SIG-M5 treated with dmso at 0.1 percent for 504 hours (cell line): ENCODE results near the gene TTLL12.
"Not testable (repeated sequence)": the region's sequence is repeated elsewhere in the genome, so short reads cannot be mapped to it uniquely, and the experiment has no call there.

Source experiments
- DNase-seq: peaks from one replicate; lab custom pipeline; 2025; ENCODE audit not compliant: unreplicated experiment; lab: John Stamatoyannopoulos, UW

Gene TTLL12

GRCh38 chr22:43156413-43156812 is 30.5 kb downstream of the TTLL12 start:
- no peak for DNase-seq

DNA sequence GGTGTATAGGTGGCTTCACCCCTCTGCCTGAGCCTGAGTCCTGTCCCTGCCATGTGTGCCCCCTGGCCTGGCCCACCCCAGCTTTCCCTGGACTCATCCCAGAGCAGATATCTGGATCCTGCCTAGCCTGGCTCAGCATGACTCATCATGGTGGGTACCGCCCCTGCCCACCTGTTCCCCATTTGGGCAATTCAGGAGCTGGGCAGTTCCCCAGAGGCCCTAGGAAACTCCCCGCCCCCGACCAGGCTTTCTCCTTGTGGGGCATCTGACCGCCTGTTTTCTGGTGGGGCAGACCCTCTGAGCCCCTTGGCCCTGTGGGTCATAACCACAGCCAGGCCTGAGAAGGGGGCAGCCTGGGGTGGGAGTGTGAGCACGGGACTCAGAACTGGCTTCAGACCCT is 31.1 kb downstream of the TTLL12 start:
- DNase-seq: no peak

DNA sequence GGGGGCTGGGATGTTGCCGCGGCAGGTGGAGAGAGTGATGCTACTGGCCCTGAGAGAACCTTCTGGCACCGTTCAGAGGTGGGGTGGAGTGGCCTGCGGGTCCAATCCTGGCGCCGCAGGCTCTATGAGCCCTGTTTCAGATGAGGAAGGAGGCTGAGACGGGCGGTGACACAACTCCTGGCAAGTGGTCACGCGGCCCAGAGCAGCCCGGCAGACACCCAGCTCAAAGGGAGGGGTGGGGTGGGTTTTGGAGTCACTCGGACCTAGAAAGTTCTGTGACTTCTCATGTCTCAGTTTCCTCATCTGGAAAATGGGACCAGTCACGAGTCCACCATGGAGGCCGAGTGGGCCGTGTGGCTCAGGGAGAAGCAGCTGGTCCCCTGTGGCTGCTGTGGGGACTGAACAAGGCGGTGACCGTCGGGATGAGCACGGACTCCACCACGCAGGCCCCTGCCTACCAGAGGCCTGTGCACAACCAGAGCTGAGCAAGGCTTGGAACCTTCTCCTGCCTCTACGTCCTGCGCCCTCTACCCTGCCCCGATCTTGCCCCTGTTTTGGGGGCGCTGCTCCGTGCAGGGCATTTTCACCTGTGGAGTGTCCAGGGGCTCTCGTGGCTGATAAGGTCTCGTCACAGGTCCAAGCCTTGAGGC is 31.9 kb downstream of the TTLL12 start:
- DNase-seq: no peak

DNA sequence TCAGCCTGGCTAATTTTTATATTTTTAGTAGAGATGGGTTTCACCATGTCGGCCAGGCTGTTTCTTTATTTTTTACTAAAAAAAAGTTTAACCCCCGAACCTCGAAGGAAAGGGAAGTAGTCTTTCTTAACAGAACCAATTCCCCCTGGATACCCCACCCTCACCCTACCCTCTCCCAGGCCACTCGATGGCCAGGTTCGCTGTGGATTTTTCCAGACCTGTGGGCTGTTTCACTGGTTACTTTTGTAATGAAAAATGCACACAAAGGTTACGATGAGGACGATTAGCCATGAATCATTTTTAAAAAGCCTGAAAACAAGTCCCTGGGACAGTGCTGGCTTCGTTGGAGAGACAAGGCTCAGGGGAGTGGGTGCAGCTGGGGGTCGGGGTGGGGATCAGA is 33.0 kb downstream of the TTLL12 start:
- DNase-seq: no peak

GRCh38 chr22:43152357-43153071 is 34.4 kb downstream of the TTLL12 start:
- DNase-seq: no peak

DNA sequence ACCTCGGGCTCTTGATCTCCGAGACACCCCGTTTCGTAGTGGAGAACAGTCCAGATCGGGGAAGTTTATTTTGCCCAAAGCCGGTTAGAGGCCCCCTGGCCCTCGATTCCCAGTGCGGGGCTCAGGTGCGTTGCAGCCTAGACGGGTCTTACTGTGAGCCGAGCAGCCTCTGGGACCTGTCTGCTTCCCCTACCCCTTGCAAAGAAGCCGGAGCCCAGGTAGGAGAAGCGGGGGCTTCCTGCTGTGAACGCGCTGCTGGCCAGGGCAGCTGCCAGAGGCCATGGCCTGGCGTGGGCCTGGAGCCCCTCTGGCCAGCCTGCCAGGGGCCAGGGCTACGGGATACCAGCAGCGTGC is 35.0 kb downstream of the TTLL12 start:
- DNase-seq: no peak

DNA sequence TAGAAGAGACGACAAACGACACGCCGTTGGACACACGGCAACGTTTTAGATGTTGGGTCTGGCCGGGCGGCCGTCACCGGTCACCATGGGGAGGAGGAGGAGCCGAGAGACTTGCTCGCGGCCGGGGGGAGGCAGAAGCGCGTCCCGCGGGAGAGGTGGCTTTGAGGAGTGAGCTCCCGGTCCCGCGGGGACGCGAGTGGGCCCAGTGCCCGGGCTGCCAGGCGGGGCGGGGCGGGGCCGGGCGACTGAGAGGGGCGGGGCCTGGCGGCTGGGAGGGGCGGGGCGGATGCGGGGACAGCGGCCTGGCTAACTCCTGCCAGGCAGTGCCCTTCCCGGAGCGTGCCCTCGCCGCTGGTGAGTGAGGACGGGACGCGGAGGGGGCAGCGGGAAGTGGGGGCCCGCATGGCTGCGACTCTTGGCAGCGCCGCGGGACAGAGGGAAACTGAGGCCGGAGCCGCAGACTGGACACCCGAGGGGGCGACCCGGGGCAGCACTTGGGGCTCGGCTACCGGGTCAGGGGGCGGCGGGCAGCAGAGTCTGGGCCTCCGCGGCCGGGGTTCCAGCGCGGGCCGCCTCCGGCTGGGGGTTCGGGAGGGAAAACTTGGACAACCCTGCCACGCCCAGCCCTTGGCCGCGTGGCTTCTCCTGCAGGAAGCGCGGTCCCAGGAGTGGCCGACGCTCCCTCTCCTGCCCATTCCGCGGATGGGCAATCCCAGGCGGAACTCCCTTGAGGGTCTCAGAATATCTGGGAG is 35.5 kb downstream of the TTLL12 start, which contains the start of gene TSPO:
TSPO (plus strand) TSS at position 309 of the 752 bp plus-strand sequence. CDS start 7,680 bp downstream, outside the sequence.
- DNase-seq: no peak

GRCh38 chr22:43150731-43151206 is 36.2 kb downstream of the TTLL12 start:
- no peak for DNase-seq

DNA sequence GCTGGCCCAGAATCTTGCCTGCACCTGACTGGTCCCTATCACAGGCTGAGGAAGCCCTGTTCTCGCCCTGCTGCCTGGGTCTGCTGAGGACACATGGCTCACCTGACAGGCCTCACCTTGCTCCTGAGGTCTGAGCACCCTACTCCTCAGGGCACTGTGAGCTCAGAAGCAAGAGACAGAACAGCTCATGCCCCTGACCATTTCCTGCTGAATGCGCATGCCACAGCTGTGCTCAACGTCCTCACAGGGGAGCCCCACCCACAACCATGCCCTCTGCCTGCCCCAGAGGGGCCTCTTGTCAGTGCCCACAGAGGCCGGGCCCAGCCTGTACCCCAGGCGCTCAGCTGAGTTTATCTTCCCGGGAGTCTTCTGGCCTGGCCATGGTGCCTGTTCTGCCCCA is 38.4 kb downstream of the TTLL12 start:
- no peak for DNase-seq

DNA sequence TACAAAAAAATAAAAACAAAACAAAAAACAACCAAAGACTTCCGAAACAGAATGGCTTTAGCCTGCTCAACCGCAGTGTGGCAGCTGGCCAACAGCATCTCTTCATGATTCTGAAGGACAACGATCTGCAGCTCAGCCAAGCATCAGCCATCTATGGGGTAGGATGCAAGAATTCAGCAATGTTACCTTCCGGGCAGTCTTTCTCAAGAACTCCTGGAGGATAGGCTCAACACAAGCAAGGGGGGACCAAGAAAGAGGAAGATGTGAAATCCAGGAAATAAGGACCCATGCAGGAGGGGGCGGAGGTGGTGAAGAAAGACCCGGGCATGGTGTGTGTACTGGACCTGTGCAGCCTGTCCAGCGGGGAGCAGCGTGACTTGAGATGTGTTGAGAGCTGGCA is 39.1 kb downstream of the TTLL12 start:
- peak; percentile 84 for DNase-seq

- peak; percentile 78 for DNase-seq
These were observed 40.6 kb downstream of the TTLL12 start for GRCh38 chr22:43146332-43146731.

DNA sequence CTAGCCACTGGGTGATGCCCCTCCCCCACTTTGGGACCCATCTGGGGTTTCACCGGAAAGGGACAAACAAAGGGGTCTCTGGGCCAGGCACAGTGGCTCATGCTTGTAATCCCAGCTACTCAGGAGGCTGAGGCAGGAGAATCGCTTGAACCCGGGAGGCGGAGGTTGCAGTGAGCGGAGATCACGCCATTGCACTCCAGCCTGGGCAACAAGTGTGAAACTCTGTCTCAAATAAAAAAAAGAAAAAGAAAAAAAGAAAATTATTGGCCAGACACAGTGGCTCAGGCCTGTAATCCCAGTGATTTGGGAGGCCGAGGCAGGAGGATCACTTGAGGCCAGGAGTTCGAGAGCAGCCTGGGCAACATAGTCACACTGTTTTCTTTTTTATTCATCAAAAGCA is 41.6 kb downstream of the TTLL12 start:
- DNase-seq: not testable (repeated sequence)

DNA sequence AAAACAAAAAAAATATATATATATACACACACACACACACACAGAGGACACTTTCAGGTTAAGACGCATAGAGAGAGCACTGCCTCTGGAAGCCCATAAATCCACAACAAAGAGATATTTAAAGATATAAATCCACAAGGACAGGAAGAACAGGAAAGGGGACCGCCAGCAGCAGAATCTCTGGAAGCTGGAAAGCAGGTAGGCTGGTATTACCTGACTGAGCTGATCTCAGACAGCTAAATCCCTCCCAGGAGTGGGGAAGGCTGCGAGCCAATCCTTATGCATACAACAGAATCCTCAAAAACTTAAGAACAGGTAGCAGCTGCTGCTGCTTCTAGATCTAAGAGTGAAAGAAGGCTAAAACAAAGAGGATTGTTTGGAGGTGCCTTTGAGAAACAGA is 42.0 kb downstream of the TTLL12 start:
- DNase-seq: peak; percentile 46

DNA sequence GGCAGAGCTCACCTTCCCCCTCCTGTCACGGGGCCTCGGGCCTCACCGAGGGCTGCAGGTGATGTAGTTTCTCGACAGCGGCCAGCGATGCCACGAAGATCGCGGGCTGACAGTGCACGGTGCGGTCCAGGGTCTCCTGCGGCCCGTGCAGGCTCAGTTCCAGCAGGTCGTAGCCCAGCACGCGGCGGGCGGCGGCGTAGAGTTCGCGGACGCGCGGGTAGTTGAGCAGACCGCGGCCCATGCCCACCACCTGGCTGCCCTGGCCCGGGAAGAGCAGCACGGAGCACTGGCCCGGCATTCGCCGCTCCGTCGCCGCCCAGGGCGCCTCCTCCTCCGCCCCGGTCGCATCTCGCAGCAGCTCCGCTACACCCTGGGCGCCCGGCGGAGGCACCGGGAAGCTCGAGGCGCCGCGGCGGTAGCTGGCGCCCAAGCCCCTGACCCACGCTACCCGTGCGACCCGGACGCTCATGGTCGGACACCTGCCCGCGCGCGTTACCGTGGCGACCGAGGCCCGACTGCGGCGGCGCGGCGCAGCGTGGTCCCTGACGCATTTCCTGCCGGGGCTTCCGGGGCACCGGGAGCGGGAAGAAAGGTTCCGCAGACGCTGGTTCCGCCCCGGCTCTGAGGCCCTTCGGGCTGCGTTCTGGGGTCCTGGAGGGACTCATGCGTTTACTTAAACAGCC is 43.9 kb downstream of the TTLL12 start, which contains the start of gene MCAT:
MCAT (minus strand) TSS at position 519 of the 683 bp plus-strand sequence; CDS start at position 469, 50 bp downstream.
- peak; percentile 57 for DNase-seq

DNA sequence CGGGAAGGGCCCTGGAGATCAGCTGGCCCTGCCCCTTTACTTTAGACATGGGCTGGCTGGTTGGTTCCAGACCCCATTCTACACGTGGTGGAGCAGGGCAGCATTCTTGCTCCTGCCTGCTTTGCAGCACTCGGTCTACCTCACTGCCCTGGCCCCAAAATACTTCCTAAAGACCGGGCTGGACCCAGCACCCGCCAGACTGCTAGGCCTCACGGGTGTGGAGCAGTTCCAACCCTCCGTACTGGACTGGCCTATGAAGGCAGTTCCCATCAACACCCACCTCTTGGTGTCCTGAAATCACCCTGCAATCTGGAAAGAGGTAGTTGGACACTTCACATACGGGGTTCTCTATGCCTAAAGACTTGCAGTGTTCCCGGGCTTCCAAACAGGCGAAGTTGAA is 50.1 kb downstream of the TTLL12 start:
- no peak for DNase-seq

DNA sequence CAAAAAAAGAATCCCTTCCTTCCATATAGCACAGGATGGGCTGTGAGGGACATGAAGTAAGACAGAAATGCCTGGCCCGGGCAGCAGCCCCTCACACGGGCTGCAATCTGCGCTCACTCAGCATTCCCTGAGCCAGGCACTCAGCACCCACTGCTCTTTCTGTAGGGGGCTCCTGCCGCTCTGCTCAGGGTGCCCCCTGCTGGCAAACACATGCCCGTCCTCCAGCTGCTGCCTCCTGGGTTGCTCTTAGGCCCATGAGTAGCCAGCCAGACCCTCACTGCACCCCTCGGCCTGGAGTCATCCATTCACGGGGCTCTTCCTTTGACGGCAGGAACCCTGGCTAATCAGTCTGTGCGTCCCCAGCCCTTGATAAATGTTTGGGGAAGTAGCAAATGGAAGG is 50.7 kb downstream of the TTLL12 start:
- no peak for DNase-seq

GRCh38 chr22:43135565-43135964 is 51.4 kb downstream of the TTLL12 start:
- no peak for DNase-seq

GRCh38 chr22:43134553-43134952 is 52.4 kb downstream of the TTLL12 start:
- no peak for DNase-seq

- no peak for DNase-seq
These were observed 53.5 kb downstream of the TTLL12 start for GRCh38 chr22:43133401-43133800.

DNA sequence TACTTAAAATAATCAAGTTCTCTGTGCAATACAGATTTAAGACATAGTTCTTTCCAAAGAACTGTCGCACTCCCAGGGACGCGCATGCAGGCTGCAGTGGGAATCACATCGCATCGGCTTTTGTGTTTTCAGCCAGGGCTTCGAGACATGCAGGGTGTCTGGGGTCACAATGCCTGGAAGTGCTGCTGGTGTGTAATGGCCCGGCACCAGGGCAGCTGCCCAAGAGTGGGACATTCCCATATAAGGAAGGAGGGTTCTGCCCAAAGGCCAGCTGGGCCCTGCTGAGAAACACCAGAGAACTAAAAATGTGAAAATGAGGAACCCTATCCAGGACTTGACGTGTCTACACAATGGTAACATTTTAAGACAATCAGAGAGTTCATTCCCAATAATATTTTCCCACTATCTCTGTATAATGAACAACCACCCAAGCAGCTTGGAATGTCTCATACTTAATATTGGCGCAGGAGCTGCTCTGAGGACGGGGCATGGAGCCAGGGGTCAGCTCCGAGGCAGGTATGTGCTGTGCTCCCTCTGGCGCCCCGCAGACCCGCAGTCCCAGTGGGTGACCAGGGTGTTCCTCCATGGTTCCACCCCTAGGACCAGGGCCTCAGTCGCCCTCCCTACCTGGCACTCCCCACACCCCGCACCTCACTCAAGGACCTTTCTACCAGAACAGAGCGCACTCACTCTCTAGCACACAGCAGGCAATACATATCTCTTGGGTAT is 55.0 kb downstream of the TTLL12 start:
- no peak for DNase-seq
